Measurements from ENCODE around the gene FMN1. TPM values are rescaled to one million over a fixed set of nuclear protein-coding genes. Genes with fewer than 3 reads are reported as not detected.

FMN1 gene
- total RNA-seq, 1 experiment from 2014 or later = 3.9 TPM

- in situ Hi-C loops (cut with HindIII; ENCODE audit: low pct_unique_long_range_greater_than_20kb, low sequenced_read_pairs) (no loop called here), intact Hi-C loops (cut with micrococcal nuclease; ENCODE audit: unreplicated experiment) (no loop called here)
- H3K4me1 ChIP-seq (ENCODE audit: control insufficient read depth, insufficient read depth, low read length) = no peaks in the 10 kb centered on the region
- no peak overlapping the region for H3K4me3 ChIP-seq (ENCODE audit: low read depth in 2 of 2, low read length in 2 of 2)
- H3K36me3 ChIP-seq (ENCODE audit: control insufficient read depth, insufficient read depth, low read length) = no peaks in the 10 kb centered on the region
- peaks cover 18% of the 10 kb centered on the region for H3K27me3 ChIP-seq (ENCODE audit: control insufficient read depth, insufficient read depth, low read length)
- DNase-seq (ENCODE audit: low read depth, low spot score) (no peak), ATAC-seq (no peak)
- H3K9me3 ChIP-seq (ENCODE audit: control insufficient read depth, insufficient read depth, low read depth, low read length) = no peaks in the 10 kb centered on the region
- H3K27ac ChIP-seq (ENCODE audit: low read length) = no peak overlapping the region
- no TSS peak for BruUV-seq (replicated peaks)
- TF ChIP-seq POLR2AphosphoS5 (IDR thresholded peaks at IDR 0.05; ENCODE audit: low read depth, low read length) = no peak
- TF ChIP-seq, protein P1, sequence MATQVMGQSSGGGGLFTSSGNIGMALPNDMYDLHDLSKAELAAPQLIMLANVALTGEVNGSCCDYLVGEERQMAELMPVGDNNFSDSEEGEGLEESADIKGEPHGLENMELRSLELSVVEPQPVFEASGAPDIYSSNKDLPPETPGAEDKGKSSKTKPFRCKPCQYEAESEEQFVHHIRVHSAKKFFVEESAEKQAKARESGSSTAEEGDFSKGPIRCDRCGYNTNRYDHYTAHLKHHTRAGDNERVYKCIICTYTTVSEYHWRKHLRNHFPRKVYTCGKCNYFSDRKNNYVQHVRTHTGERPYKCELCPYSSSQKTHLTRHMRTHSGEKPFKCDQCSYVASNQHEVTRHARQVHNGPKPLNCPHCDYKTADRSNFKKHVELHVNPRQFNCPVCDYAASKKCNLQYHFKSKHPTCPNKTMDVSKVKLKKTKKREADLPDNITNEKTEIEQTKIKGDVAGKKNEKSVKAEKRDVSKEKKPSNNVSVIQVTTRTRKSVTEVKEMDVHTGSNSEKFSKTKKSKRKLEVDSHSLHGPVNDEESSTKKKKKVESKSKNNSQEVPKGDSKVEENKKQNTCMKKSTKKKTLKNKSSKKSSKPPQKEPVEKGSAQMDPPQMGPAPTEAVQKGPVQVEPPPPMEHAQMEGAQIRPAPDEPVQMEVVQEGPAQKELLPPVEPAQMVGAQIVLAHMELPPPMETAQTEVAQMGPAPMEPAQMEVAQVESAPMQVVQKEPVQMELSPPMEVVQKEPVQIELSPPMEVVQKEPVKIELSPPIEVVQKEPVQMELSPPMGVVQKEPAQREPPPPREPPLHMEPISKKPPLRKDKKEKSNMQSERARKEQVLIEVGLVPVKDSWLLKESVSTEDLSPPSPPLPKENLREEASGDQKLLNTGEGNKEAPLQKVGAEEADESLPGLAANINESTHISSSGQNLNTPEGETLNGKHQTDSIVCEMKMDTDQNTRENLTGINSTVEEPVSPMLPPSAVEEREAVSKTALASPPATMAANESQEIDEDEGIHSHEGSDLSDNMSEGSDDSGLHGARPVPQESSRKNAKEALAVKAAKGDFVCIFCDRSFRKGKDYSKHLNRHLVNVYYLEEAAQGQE (IDR thresholded peaks at IDR 0.05; ENCODE audit: insufficient read depth in 1 of 2, low read depth in 2 of 2, low read length in 1 of 2) = no peak
- TF ChIP-seq, protein P2, sequence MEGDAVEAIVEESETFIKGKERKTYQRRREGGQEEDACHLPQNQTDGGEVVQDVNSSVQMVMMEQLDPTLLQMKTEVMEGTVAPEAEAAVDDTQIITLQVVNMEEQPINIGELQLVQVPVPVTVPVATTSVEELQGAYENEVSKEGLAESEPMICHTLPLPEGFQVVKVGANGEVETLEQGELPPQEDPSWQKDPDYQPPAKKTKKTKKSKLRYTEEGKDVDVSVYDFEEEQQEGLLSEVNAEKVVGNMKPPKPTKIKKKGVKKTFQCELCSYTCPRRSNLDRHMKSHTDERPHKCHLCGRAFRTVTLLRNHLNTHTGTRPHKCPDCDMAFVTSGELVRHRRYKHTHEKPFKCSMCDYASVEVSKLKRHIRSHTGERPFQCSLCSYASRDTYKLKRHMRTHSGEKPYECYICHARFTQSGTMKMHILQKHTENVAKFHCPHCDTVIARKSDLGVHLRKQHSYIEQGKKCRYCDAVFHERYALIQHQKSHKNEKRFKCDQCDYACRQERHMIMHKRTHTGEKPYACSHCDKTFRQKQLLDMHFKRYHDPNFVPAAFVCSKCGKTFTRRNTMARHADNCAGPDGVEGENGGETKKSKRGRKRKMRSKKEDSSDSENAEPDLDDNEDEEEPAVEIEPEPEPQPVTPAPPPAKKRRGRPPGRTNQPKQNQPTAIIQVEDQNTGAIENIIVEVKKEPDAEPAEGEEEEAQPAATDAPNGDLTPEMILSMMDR (IDR thresholded peaks at IDR 0.05) = no peak
- TF ChIP-seq SIN3A (IDR thresholded peaks at IDR 0.05; ENCODE audit: borderline replicate concordance, insufficient read depth, low read depth, low read length) = no peak
- no peak for TF ChIP-seq TCF7L2 (IDR thresholded peaks at IDR 0.05; ENCODE audit: low read depth, low read length)
- POLR2A ChIA-PET = interaction anchor here (0.5 kb wide), 1 partner anchor 9 kb away, joined by 11 read pairs; no protein-coding TSS in a partner anchor
- CTCF ChIA-PET = no interaction called here
Observed at GRCh38 chr15:32722136-32722535, 472.4 kb downstream of the FMN1 start.

- DNase-seq (ENCODE audit: low read depth, low spot score) = no peak
- no peak for ATAC-seq
- ChIA-PET POLR2A (no interaction called here), CTCF (no interaction called here)
- Histone ChIP-seq H3K4me1 (ENCODE audit: control insufficient read depth, insufficient read depth, low read length) (no peaks in the 10 kb centered on the region), H3K27me3 (ENCODE audit: control insufficient read depth, insufficient read depth, low read length) (peaks cover 24% of the 10 kb centered on the region), H3K36me3 (ENCODE audit: control insufficient read depth, insufficient read depth, low read length) (no peaks in the 10 kb centered on the region), H3K4me3 (ENCODE audit: low read depth in 2 of 2, low read length in 2 of 2) (no peak overlapping the region), H3K27ac (ENCODE audit: low read length) (no peak overlapping the region), H3K9me3 (ENCODE audit: control insufficient read depth, insufficient read depth, low read depth, low read length) (no peaks in the 10 kb centered on the region)
- BruUV-seq (replicated peaks) = no TSS peak
- TF ChIP-seq TCF7L2 (IDR thresholded peaks at IDR 0.05; ENCODE audit: low read depth, low read length) = no peak
- TF ChIP-seq, protein P2 (IDR thresholded peaks at IDR 0.05) = no peak
- TF ChIP-seq, protein P1 (IDR thresholded peaks at IDR 0.05; ENCODE audit: insufficient read depth in 1 of 2, low read depth in 2 of 2, low read length in 1 of 2) = no peak
- TF ChIP-seq SIN3A (IDR thresholded peaks at IDR 0.05; ENCODE audit: borderline replicate concordance, insufficient read depth, low read depth, low read length) = no peak
- no peak for TF ChIP-seq POLR2AphosphoS5 (IDR thresholded peaks at IDR 0.05; ENCODE audit: low read depth, low read length)
- intact Hi-C loops (cut with micrococcal nuclease; ENCODE audit: unreplicated experiment) (no loop called here), in situ Hi-C loops (cut with HindIII; ENCODE audit: low pct_unique_long_range_greater_than_20kb, low sequenced_read_pairs) (no loop called here)
Observed at GRCh38 chr15:32721596-32721995, 472.9 kb downstream of the FMN1 start.
